HepG2 (cell line): ENCODE results near the gene CAGE1. TPM values are rescaled to one million over a fixed set of nuclear protein-coding genes. Genes with fewer than 3 reads are reported as not detected.

ENCODE experiments used
- BRF2 ChIP-seq: sonication (generic); formaldehyde crosslinking; IDR thresholded peaks from 2 replicates; pipeline ENCODE4 v1.8.1; 2022; ENCODE audit warnings: mild to moderate bottlenecking, missing genetic modification reagents
- ETV6 ChIP-seq: sonication (generic); formaldehyde crosslinking; conservative IDR thresholded peaks from 2 replicates; pipeline ENCODE4 v1.4.0; 2020; ENCODE audit warnings: missing genetic modification reagents
- FOXK1 ChIP-seq: sonication (generic); formaldehyde crosslinking; IDR thresholded peaks from 2 replicates; pipeline ENCODE4 v1.4.0; 2020; ENCODE audit warnings: low read depth, missing genetic modification reagents, borderline replicate concordance
- GATAD2A ChIP-seq: IDR thresholded peaks from 2 replicates; pipeline ENCODE4 v1.6.1; 2016
- LRRFIP1 ChIP-seq: sonication (generic); formaldehyde crosslinking; conservative IDR thresholded peaks from 2 replicates; pipeline ENCODE4 v1.4.0; 2020; ENCODE audit warnings: missing genetic modification reagents
- MEF2D ChIP-seq: sonication (generic); formaldehyde crosslinking; IDR thresholded peaks from 2 replicates; pipeline ENCODE4 v1.5.1; 2020; ENCODE audit warnings: mild to moderate bottlenecking, missing genetic modification reagents
- MIER3 ChIP-seq: IDR thresholded peaks from 2 replicates; pipeline ENCODE4 v1.6.1; 2016; ENCODE audit warnings: missing compliant biosample characterization, borderline replicate concordance
- PCBP1 ChIP-seq: fragments of 200-400 bp; formaldehyde crosslinking; IDR thresholded peaks from 2 replicates; pipeline ENCODE4 v1.6.1; 2017; ENCODE audit warnings: mild to moderate bottlenecking, low read depth, low read length, borderline replicate concordance
- PHB2 ChIP-seq: fragments of 450-650 bp; IDR thresholded peaks from 2 replicates; pipeline ENCODE4 v1.6.1; 2018; ENCODE audit not compliant: partially characterized antibody
- POGK ChIP-seq: sonication (generic); formaldehyde crosslinking; conservative IDR thresholded peaks from 2 replicates; pipeline ENCODE4 v1.8.0; 2022; ENCODE audit warnings: mild to moderate bottlenecking, moderate library complexity, missing genetic modification reagents
- SIX4 ChIP-seq: sonication (generic); formaldehyde crosslinking; IDR thresholded peaks from 2 replicates; pipeline ENCODE4 v1.4.0; 2020; ENCODE audit warnings: missing genetic modification reagents
- TBX2 ChIP-seq: sonication (generic); formaldehyde crosslinking; IDR thresholded peaks from 2 replicates; pipeline ENCODE4 v1.5.0; 2020; ENCODE audit warnings: missing genetic modification reagents, mild to moderate bottlenecking, borderline replicate concordance
- TMF1 ChIP-seq: sonication (generic); formaldehyde crosslinking; IDR thresholded peaks from 2 replicates; pipeline ENCODE4 v1.8.1; 2022; ENCODE audit warnings: low read depth, missing genetic modification reagents
- TOE1 ChIP-seq: sonication (generic); formaldehyde crosslinking; IDR thresholded peaks from 2 replicates; pipeline ENCODE4 v1.4.0; 2020; ENCODE audit warnings: mild to moderate bottlenecking, missing genetic modification reagents
- YEATS2 ChIP-seq: sonication (generic); formaldehyde crosslinking; IDR thresholded peaks from 2 replicates; pipeline ENCODE4 v1.4.0; 2020; ENCODE audit warnings: missing genetic modification reagents, borderline replicate concordance
- ZFP36L1 ChIP-seq: sonication (generic); formaldehyde crosslinking; IDR thresholded peaks from 2 replicates; pipeline ENCODE4 v1.8.0; 2022; ENCODE audit warnings: mild to moderate bottlenecking, missing genetic modification reagents, moderate library complexity
- ZKSCAN8 ChIP-seq: IDR thresholded peaks from 2 replicates; pipeline ENCODE4 v1.6.1; 2016; ENCODE audit warnings: borderline replicate concordance, missing genetic modification reagents, missing compliant biosample characterization
- ZNF234 ChIP-seq: sonication (generic); formaldehyde crosslinking; conservative IDR thresholded peaks from 2 replicates; pipeline ENCODE4 v1.5.1; 2020; ENCODE audit warnings: mild to moderate bottlenecking, missing genetic modification reagents
- ZNF362 ChIP-seq: sonication (generic); formaldehyde crosslinking; IDR thresholded peaks from 2 replicates; pipeline ENCODE4 v1.4.0; 2020; ENCODE audit warnings: missing genetic modification reagents, mild to moderate bottlenecking, borderline replicate concordance
- ZNF576 ChIP-seq: sonication (generic); formaldehyde crosslinking; IDR thresholded peaks from 2 replicates; pipeline ENCODE4 v1.4.0; 2020; ENCODE audit warnings: mild to moderate bottlenecking, missing genetic modification reagents
- ZNF724P ChIP-seq: sonication (generic); formaldehyde crosslinking; IDR thresholded peaks from 2 replicates; pipeline ENCODE4 v1.8.0; 2022; ENCODE audit warnings: missing genetic modification reagents, borderline replicate concordance
- polyA plus RNA-seq, 8 experiments: library from polyadenylated mRNA; depleted of rRNA in 3 of 8; stranded (reverse) in 7 of 8; unstranded in 1 of 8; fragments of >200 nt; fragmentation: Illumina TruSeq in 4 of 8; extraction: Trizol in 4 of 8; gene quantifications; 2 replicates each; pipeline versions ENCODE4 v1.2.1 to v1.2.3, GENCODE V29; 2011 to 2016; ENCODE audit warnings: low read depth in 4 of 8, missing spikeins in 1 of 8, mixed read lengths in 1 of 8; ENCODE audit not compliant: insufficient read depth in 1 of 8
- total RNA-seq, 5 experiments: library from RNA; depleted of rRNA; stranded (reverse); fragments of >200 nt; fragmentation: Illumina TruSeq; extraction: Trizol; gene quantifications; 2 replicates each; pipeline ENCODE4 v1.2.3, GENCODE V29; 2016; ENCODE audit warnings: low read depth in 1 of 5

Gene CAGE1
- total and polyA plus RNA-seq, 2 of the 13 experiments (the other 11 are each of a cell fraction or from before 2014, with no cell fraction given) = 0.03 to 0.15 TPM

- TF ChIP-seq ZNF362 (CRISPR knock-in tag) (peak; percentile 9; the same call in 1 of the 2 replicates), TOE1 (CRISPR knock-in tag) (peak; percentile 51; the same call in 1 of the 2 replicates), ZNF576 (CRISPR knock-in tag) (no peak), MEF2D (CRISPR knock-in tag) (peak; percentile 67; the same call in 1 of the 2 replicates), GATAD2A (CRISPR knock-in tag) (peak; percentile 85), BRF2 (CRISPR knock-in tag) (peak; percentile 90), TMF1 (CRISPR knock-in tag) (peak; percentile 77; the same call in 1 of the 2 replicates), FOXK1 (CRISPR knock-in tag) (peak; percentile 63), PHB2 (no peak), ZFP36L1 (peak; percentile 92), YEATS2 (CRISPR knock-in tag) (peak; percentile 98), ZKSCAN8 (CRISPR knock-in tag) (peak; percentile 83; the same call in 1 of the 2 replicates), ETV6 (CRISPR knock-in tag) (peak; percentile 58), POGK (CRISPR knock-in tag) (peak; percentile 87; the same call in 1 of the 2 replicates), MIER3 (CRISPR knock-in tag) (peak; percentile 88; the same call in 1 of the 2 replicates), SIX4 (CRISPR knock-in tag) (peak; percentile 68; the same call in 1 of the 2 replicates), PCBP1 (peak; percentile 62; the same call in 1 of the 2 replicates), ZNF724P (peak; percentile 26; the same call in 1 of the 2 replicates), TBX2 (peak; percentile 91), ZNF234 (CRISPR knock-in tag) (0 out of 2 replicates have a peak, but pooled peaks have one; percentile 67), LRRFIP1 (no peak)
Measured at GRCh38 chr6:7312616-7313504, 76.7 kb downstream of the CAGE1 start, which contains the start of gene SSR1 (continued).
